Measurements from ENCODE around the gene SND1. TPM values are rescaled to one million over a fixed set of nuclear protein-coding genes. Genes with fewer than 3 reads are reported as not detected.

SND1 gene
- total and polyA plus RNA-seq, 2 donors from 2014 or later = 83.0 to 154 TPM

- Histone ChIP-seq H3K9ac (ENCODE audit: low read length in 3 of 3) (no peak overlapping the region), H3K36me3 (ENCODE audit: control insufficient read depth in 2 of 3, insufficient read depth in 3 of 3, low read length in 3 of 3) (no peaks in the 10 kb centered on the region), H3K27ac (ENCODE audit: low read depth in 2 of 2, low read length in 2 of 2) (no peak overlapping the region), H3K27me3 (ENCODE audit: control insufficient read depth, insufficient read depth, low read length) (no peaks in the 10 kb centered on the region), H3K9me3 (ENCODE audit: control insufficient read depth in 2 of 3, insufficient read depth in 1 of 3, low read length in 3 of 3) (no peaks in the 10 kb centered on the region), H3K4me3 (ENCODE audit: low read length in 3 of 3) (no peak overlapping the region), H3K4me1 (ENCODE audit: control insufficient read depth in 2 of 3, insufficient read depth in 2 of 3, low read depth in 1 of 3, low read length in 3 of 3) (peaks cover 0 to 16% (median 6%) of the 10 kb centered on the region in 3 donors)
- TF ChIP-seq, protein P1, sequence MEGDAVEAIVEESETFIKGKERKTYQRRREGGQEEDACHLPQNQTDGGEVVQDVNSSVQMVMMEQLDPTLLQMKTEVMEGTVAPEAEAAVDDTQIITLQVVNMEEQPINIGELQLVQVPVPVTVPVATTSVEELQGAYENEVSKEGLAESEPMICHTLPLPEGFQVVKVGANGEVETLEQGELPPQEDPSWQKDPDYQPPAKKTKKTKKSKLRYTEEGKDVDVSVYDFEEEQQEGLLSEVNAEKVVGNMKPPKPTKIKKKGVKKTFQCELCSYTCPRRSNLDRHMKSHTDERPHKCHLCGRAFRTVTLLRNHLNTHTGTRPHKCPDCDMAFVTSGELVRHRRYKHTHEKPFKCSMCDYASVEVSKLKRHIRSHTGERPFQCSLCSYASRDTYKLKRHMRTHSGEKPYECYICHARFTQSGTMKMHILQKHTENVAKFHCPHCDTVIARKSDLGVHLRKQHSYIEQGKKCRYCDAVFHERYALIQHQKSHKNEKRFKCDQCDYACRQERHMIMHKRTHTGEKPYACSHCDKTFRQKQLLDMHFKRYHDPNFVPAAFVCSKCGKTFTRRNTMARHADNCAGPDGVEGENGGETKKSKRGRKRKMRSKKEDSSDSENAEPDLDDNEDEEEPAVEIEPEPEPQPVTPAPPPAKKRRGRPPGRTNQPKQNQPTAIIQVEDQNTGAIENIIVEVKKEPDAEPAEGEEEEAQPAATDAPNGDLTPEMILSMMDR (IDR thresholded peaks at IDR 0.05; ENCODE audit: borderline replicate concordance, extremely low read depth, insufficient read depth) = no peak
- FAIRE-seq = no peak
- DNase-seq = no peak
- intact Hi-C loops (cut with DNase I) = no loop called here
Measured at GRCh38 chr7:127657500-127657899, 5.5 kb downstream of the SND1 start.

- Histone ChIP-seq H3K4me3 (ENCODE audit: low read length in 3 of 3) (no peak overlapping the region), H3K9me3 (ENCODE audit: control insufficient read depth in 2 of 3, insufficient read depth in 1 of 3, low read length in 3 of 3) (no peaks in the 10 kb centered on the region), H3K36me3 (ENCODE audit: control insufficient read depth in 2 of 3, insufficient read depth in 3 of 3, low read length in 3 of 3) (no peaks in the 10 kb centered on the region), H3K27ac (ENCODE audit: low read depth in 2 of 2, low read length in 2 of 2) (no peak overlapping the region), H3K9ac (ENCODE audit: low read length in 3 of 3) (no peak overlapping the region), H3K4me1 (ENCODE audit: control insufficient read depth in 2 of 3, insufficient read depth in 2 of 3, low read depth in 1 of 3, low read length in 3 of 3) (peaks cover 0 to 6% (median 0%) of the 10 kb centered on the region in 3 donors), H3K27me3 (ENCODE audit: control insufficient read depth, insufficient read depth, low read length) (no peaks in the 10 kb centered on the region)
- TF ChIP-seq, protein P1 (IDR thresholded peaks at IDR 0.05; ENCODE audit: borderline replicate concordance, extremely low read depth, insufficient read depth) = no peak
- FAIRE-seq (no peak), DNase-seq (no peak)
- intact Hi-C loops (cut with DNase I) = no loop called here
Measured at GRCh38 chr7:127658970-127659630, 7.1 kb downstream of the SND1 start.

DNA sequence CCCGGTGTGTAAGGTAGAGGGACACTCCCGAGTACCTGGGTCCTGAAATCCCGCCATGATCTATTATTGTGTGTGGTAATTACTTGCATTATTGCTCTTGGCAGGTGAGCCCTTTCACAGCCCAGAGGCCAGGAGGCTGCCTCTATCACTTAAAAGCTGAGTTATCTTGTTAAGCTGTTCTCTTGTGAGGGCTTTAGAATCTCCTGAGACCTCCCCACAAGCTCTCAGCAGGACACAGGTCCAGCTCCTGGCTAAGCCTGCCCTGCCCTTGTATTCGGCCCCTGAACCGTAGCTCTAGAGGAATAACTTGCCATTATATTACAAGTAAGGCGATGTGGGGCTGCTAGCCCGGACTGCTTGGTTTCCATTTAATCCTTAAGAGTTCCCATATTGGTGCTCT is 13.9 kb downstream of the SND1 start:
- Histone ChIP-seq H3K9ac (ENCODE audit: low read length in 3 of 3) (no peak overlapping the region), H3K9me3 (ENCODE audit: control insufficient read depth in 2 of 3, insufficient read depth in 1 of 3, low read length in 3 of 3) (no peaks in the 10 kb centered on the region)

More for the DNA sequence above, 13.9 kb downstream of the SND1 start:
- Histone ChIP-seq H3K27ac (ENCODE audit: low read depth in 2 of 2, low read length in 2 of 2) (no peak overlapping the region), H3K4me1 (ENCODE audit: control insufficient read depth in 2 of 3, insufficient read depth in 2 of 3, low read depth in 1 of 3, low read length in 3 of 3) (peaks cover 0 to 3% (median 0%) of the 10 kb centered on the region in 3 donors), H3K27me3 (ENCODE audit: control insufficient read depth, insufficient read depth, low read length) (no peaks in the 10 kb centered on the region), H3K36me3 (ENCODE audit: control insufficient read depth in 2 of 3, insufficient read depth in 3 of 3, low read length in 3 of 3) (no peaks in the 10 kb centered on the region), H3K4me3 (ENCODE audit: low read length in 3 of 3) (no peak overlapping the region)
- TF ChIP-seq, protein P1 (IDR thresholded peaks at IDR 0.05; ENCODE audit: borderline replicate concordance, extremely low read depth, insufficient read depth) = no peak
- FAIRE-seq (no peak), DNase-seq (no peak)
- intact Hi-C loops (cut with DNase I) = no loop called here

Data from kidney (tissue), 14 donors.